Choroid plexus epithelial cell (primary cell): ENCODE measurements around the gene AGMO.

Source experiments
- DNase-seq: peaks from one replicate; pipeline ENCODE4 v3.0.0-alpha.2; 2010; ENCODE audit warnings: low read depth
- H3K4me3 ChIP-seq: 2 replicates; pipeline ENCODE4 v1.5.1; 2011; ENCODE audit warnings: low read depth, mild to moderate bottlenecking, control low read depth, low read length, moderate library complexity
- TF ChIP-seq, protein P1 (sequence below): conservative IDR thresholded peaks from 2 replicates; pipeline ENCODE4 v1.5.1; 2011; ENCODE audit warnings: low read depth, mild to moderate bottlenecking, control low read depth, inconsistent platforms, low read length, moderate library complexity

Gene AGMO

DNA sequence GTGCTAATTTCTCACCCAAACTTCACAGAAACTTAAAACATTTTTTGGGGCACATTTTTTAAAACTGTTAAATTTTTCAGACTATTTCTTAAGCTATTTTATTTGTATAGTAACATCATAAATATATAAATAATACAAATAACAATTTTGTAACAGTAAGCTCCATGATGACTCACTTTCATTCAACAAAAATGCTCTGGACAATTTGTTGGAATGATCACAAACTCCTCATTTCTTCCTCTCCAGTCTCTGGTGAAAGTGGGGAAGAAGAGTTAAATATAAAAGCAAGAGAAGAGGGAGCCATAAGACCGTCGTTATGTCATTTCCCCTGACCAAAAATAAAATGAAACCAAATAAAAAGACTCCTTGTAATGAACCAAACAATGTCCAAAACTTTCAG is 162.4 kb downstream of the AGMO start:
- no peak overlapping the region for H3K4me3 ChIP-seq
- peak; percentile 17 for DNase-seq
- TF ChIP-seq, protein P1, sequence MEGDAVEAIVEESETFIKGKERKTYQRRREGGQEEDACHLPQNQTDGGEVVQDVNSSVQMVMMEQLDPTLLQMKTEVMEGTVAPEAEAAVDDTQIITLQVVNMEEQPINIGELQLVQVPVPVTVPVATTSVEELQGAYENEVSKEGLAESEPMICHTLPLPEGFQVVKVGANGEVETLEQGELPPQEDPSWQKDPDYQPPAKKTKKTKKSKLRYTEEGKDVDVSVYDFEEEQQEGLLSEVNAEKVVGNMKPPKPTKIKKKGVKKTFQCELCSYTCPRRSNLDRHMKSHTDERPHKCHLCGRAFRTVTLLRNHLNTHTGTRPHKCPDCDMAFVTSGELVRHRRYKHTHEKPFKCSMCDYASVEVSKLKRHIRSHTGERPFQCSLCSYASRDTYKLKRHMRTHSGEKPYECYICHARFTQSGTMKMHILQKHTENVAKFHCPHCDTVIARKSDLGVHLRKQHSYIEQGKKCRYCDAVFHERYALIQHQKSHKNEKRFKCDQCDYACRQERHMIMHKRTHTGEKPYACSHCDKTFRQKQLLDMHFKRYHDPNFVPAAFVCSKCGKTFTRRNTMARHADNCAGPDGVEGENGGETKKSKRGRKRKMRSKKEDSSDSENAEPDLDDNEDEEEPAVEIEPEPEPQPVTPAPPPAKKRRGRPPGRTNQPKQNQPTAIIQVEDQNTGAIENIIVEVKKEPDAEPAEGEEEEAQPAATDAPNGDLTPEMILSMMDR: no peak

GRCh38 chr7:15397922-15398760 is 163.7 kb downstream of the AGMO start:
- no peak overlapping the region for H3K4me3 ChIP-seq
- TF ChIP-seq, protein P1: no peak
- peak; percentile 22 for DNase-seq

- TF ChIP-seq, protein P1: no peak
- DNase-seq: no peak
- no peak overlapping the region for H3K4me3 ChIP-seq
These were observed 164.7 kb downstream of the AGMO start for GRCh38 chr7:15397159-15397550.

DNA sequence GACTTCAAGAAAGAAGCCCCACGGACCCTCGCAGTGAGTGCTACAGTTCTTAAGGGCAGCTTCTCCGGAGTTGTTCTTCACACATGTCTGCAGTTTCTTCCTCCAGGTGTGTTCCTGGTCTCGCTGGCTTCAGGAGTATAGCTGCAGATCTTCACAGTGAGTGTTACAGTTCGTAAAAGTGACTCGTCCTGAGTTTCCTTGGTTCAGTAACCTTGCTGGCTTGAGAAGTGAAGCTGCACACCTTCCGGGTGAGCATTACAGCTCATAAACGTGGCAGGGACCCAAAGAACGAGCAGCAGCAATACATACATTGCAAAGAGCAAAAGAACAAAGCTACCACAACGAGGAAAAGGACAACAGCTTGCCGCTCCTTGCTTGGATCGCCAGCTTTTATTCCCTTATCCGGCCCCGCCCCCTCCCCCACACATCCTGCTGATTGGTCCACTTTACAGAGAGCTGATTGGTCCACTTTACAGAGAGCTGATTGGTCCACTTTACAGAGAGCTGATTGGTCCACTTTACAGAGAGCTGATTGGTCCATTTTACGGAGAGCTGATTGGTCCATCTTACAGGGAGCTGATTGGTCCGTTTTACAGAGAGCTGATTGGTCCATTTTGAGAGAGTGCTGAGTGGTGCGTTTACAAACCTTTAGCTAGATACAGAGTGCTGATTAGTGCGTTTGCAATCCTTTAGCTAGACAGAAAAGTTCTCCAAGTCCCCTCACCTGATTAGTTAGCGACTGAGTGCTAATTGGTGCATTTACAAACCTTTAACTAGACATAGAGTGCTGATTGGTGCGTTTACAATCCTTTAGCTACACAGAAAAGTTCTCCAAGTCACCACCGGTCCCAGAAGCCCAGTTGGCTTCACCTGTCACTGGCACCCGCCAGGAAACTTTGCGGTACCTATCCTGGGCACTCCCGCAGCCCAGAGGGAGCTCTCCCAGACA is 165.3 kb downstream of the AGMO start:
- no peak for DNase-seq
- TF ChIP-seq, protein P1: no peak
- no peak overlapping the region for H3K4me3 ChIP-seq

- TF ChIP-seq, protein P1: peak; percentile 45
- DNase-seq: no peak
- H3K4me3 ChIP-seq: no peak overlapping the region
These were observed 172.7 kb downstream of the AGMO start for GRCh38 chr7:15389073-15389472.

DNA sequence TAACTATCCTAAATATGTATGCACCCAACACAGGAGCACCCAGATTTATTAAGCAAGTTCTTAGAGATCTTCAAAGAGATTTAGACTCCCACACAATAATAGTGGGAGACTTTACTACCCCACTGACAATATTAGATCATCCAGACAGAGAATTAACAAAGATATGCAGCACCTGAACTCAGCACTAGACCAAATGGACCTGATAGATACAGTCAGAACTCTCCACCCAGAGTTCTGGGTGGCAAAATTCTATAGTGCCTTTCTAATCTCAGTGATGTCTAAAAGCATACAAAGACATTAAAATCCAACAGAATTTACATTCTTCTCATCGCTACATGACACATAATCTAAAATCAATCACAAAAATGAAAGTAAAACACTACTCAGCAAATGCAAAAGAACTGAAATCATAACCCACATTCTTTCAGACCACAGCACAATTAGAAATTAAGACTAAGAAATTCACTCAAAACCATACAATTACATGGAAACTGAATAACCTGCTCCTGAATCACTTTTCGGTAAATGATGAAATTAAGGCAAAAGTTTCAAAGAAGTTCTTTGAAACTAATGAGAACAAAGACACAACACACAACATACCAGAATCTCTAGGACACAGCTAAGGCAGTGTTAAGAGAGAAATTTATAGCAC is 183.2 kb downstream of the AGMO start:
- TF ChIP-seq, protein P1: no peak
- no peak for DNase-seq
- H3K4me3 ChIP-seq: no peak overlapping the region
